HG03521 (cell line): ENCODE measurements around the gene ISLR2.
"Not testable (repeated sequence)": the region's sequence is repeated elsewhere in the genome, so short reads cannot be mapped to it uniquely, and the experiment has no call there.

Experiments
- ATAC-seq: cut with Tn5 transposase; IDR thresholded peaks from one replicate; pipeline ENCODE4 v1.9.1; 2021; ENCODE audit warnings: mild to moderate bottlenecking, moderate library complexity; ENCODE audit not compliant: unreplicated experiment

ISLR2 gene, protein sequence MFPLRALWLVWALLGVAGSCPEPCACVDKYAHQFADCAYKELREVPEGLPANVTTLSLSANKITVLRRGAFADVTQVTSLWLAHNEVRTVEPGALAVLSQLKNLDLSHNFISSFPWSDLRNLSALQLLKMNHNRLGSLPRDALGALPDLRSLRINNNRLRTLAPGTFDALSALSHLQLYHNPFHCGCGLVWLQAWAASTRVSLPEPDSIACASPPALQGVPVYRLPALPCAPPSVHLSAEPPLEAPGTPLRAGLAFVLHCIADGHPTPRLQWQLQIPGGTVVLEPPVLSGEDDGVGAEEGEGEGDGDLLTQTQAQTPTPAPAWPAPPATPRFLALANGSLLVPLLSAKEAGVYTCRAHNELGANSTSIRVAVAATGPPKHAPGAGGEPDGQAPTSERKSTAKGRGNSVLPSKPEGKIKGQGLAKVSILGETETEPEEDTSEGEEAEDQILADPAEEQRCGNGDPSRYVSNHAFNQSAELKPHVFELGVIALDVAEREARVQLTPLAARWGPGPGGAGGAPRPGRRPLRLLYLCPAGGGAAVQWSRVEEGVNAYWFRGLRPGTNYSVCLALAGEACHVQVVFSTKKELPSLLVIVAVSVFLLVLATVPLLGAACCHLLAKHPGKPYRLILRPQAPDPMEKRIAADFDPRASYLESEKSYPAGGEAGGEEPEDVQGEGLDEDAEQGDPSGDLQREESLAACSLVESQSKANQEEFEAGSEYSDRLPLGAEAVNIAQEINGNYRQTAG

GRCh38 chr15:74130155-74130848, at the start of gene ISLR2:
TSS of gene ISLR2 (plus strand) at chr15:74130586. CDS start at chr15:74132755, 2,169 bp downstream.
- no peak for ATAC-seq

DNA sequence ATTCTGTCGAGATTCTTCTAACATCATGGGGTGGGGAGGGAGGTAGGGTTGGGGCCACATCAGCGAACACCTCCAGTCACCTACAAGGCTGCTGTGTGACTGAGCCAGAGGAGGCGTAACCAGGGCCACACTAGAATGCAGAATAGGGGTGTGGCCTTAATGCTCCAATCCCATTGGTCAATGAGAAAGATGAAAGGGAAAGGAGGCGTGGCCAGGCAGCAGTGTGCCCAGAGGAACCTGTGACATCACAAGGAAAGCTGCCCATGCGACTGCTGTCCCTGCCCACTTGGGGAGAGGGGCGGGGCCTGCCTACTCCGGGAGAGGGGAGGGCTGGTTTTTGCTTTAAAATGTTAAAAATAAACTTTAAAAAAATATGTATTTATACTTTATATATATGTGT, 47.9 kb upstream of the ISLR2 start, which contains the start of gene GOLGA6A:
Gene GOLGA6A (minus strand): TSS at position 101 of the 400 bp plus-strand sequence. CDS start 41 bp downstream, at position 60.
- not testable (repeated sequence) for ATAC-seq

GRCh38 chr15:74094567-74094966, 35.8 kb upstream of the ISLR2 start:
- not testable (repeated sequence) for ATAC-seq

DNA sequence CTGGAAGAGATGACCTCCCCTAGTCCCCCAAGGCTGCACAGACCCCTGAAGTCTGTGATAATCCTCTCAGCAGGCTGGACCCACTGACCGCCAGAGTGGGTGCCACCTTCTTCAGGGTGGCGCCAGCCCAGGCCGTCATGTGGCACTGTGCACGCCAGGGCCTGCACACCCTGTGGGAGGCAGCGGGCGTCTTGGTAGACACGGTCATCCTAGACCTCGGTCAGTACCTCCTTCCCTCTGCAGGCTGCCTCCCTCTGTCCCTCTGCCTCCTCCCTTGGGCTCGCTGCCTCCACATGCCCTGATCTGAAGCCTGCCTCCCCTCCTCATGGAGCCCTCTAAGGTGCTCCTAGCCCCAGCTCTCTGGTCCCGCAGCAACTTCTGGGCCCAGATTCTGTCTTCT, 34.8 kb upstream of the ISLR2 start:
- not testable (repeated sequence) for ATAC-seq

- not testable (repeated sequence) for ATAC-seq
Measured at GRCh38 chr15:74096753-74097474, 33.5 kb upstream of the ISLR2 start.

GRCh38 chr15:74099963-74100733, 30.2 kb upstream of the ISLR2 start:
- peak; percentile 69 for ATAC-seq

DNA sequence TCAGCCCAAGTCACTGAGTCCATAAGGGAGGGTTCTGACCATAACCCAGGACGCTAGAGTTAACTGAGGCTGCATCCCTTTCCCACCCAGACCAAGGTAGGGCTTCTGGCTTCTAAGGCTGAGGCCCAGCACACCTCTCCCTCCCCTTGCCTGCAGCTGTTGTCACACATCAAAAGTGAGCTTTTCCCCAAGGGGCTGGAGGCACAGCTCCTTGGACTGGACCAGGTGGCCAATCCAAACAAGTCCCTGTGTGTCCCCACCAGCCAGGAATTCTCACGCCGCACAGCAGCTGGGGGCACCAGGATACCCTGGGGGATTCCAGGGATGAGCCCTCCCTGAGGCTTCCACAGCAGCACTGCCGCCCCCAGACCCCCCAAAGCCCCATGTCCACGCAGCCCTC, 22.3 kb upstream of the ISLR2 start:
- ATAC-seq, result no peak

DNA sequence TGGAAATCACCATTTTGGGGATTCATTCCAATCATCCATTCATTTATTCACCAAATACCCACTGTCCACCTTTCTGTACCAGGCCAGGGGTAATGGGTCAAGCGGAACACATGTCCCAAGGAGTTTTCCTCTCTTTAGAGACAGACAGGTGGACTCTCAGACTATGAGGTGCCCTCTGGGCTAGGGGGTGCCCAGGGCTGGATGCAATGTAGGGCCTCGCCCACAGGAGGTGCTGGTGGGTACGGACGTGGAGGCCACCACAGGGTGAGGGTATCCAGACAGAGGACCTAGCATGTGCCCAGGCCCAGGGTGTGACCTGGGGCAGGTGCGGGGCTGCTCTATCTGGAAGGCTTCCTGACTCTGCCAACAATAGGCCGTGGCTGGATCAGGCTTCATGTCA, 21.8 kb upstream of the ISLR2 start:
- not testable (repeated sequence) for ATAC-seq

- ATAC-seq, result no peak
Measured at GRCh38 chr15:74109713-74110112, 20.7 kb upstream of the ISLR2 start.

GRCh38 chr15:74120426-74120825, 10.0 kb upstream of the ISLR2 start:
- ATAC-seq, result no peak

DNA sequence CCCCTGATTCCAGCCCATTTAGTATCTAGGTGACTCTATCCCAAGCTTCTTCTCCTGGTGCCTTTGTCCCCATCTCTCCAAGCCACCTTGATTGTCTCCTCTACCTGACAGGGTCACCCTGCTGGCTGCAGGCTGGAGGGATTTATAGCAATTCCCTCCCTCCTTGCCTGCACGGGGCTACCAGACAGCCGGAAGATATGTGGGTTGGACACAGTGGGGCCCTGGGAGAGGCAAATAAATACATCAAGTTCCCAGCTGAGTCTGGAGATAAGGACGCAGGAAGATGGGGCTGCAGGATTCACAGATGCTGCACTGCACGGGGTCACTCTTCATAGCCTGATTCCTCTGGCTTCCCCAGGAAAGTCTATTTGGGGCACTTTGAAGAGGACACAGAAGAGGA, 9.3 kb upstream of the ISLR2 start:
- ATAC-seq, result no peak

DNA sequence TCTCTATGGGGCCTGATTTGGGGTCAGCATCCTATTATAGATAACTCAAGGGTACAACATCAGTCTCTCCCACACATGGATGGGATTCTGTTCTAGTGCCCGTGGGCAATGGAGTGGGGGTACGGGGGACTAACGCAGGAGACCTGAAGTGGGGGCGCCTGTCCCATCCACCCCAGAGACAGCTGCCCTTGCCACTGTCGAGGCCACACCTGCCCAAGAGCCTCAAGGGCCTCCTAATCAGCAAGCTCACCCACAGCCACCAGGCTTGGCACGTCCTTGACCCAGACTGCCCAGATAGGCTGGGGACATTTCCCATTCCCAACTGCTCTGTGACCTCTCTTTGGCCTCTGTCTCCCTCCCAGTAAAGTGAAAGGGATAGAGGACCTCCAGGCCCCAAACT, 8.5 kb upstream of the ISLR2 start:
- no peak for ATAC-seq

GRCh38 chr15:74122403-74123130, 7.8 kb upstream of the ISLR2 start:
- ATAC-seq, result no peak

DNA sequence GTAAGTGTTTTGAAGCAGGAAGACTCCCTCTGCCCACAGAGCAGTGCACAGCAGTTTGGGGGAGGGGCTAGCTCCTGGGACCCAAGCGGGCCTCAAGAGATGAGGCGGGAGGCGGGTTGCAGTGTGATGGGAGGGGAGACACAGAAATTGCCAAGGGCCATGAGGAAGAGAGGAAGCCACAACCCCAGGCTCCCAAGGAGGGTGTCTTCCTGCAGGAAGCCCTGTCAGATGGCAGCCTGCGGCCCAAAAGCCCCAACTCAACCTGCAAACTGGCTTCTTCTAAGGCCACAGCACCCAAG, 7.3 kb upstream of the ISLR2 start:
- ATAC-seq, result no peak

DNA sequence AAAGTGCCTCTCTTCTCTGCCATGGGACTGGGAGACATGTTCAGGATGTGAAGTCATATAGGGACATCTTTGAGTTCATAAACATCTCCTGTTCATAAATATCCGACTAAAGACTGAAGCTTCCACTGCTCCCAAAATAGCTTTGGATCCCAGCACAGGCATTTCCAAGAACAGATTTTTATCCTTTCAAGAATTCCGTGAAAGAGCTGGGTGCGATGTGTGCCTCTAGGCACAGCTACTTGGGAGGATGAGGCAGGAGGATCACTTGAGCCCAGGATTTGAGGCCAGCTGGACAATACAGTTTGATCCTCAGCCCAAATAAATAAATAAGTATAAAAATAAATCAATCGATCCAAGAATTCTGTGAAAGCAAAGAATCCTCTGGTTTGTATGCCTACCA, 6.7 kb upstream of the ISLR2 start:
- ATAC-seq, result no peak

DNA sequence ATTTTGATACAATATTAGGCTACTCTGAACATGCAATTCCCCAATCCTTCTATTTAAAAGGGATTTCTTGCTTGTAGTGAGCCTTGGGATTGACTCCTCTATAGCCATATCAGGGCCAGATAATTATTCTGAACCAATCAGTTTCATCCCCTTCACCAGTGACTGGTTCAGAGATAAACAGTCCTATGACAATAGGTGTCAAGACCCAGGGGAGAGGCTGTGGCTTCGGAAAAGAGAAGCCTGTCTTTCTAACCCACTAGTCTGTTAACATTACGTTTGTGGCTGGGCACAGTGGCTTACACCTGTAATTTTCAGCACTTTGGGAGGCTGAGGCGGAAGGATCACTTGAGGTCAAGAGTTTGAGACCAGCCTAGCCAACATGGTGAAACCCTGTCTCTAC, 6.2 kb upstream of the ISLR2 start:
- no peak for ATAC-seq

- ATAC-seq, result no peak
Measured at GRCh38 chr15:74124759-74125158, 5.6 kb upstream of the ISLR2 start.

DNA sequence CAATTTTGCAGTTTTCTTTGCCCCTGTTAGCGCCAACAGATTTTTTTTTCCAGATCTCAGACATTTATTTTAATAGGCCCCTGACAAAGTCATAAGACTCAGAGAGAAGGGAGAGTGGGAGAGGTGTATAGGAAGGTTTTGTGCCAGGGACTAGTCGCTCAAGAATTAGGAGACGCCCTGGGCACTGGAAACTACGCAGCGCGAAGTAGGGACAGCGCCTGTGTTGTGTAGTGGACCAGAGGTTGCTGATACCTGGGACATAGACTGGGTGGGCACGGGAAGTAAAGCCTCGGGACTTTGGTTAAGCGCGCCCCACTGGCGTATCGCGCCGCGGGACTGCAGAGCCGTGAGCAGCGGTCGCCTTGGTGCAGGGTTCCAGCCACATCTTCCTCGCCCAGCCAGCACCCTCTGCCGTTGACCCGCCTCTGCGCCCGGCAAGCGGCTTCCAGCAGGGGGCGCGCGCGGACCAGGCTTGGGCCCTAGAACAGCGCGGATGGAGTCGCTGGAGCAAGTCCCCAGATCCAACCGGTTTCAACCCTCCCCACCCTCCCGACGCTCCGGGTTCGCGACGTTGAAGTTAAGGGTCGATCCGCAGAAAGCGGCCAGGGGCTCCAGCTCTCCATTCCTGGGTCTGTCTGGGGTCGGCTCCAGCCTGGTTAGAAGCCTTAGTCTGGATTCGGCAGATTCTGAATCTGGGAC, 3.0 kb upstream of the ISLR2 start:
- peak; percentile 70 for ATAC-seq
